Lower leg skin (tissue), 4 donors: ENCODE measurements around the gene CARS1. TPM values are rescaled to one million over a fixed set of nuclear protein-coding genes. Genes with fewer than 3 reads are reported as not detected.

Experiments
- DNase-seq, 2 donors: peaks; one replicate each; pipeline ENCODE4 v3.0.0-alpha.2; 2019; ENCODE audit warnings: low spot score in 2 of 2
- H3K4me3 ChIP-seq: fragments of 200-600 bp; sonication (generic); 2 replicates; pipeline ENCODE4 v1.5.1; 2017; ENCODE audit warnings: mild to moderate bottlenecking, low read depth; ENCODE audit not compliant: poor library complexity, severe bottlenecking
- POLR2A ChIP-seq, 2 donors: fragments of 450-650 bp; IDR thresholded peaks; one replicate each; pipeline ENCODE4 v1.6.1; 2016 to 2017; ENCODE audit warnings: antibody characterized with exemption in 2 of 2, mild to moderate bottlenecking in 1 of 2, moderate library complexity in 1 of 2
- WGBS, 2 donors: methylation state at CpG; one replicate each; pipeline ENCODE4 v1.1.5; 2018; 5-methylcytosine and 5-hydroxymethylcytosine counted together
- intact Hi-C: fragments of 100-400 bp; cut with DNase I; formaldehyde crosslinking; loops from one replicate; pipeline ENCODE4 v1.15.0; 2023; ENCODE audit warnings: low total_unique reads
- total RNA-seq, 4 donors: library from RNA; depleted of rRNA; stranded (reverse); fragments of >200 nt; gene quantifications; one replicate each; pipeline ENCODE4 v1.1.0, GENCODE V29; 2016
- TF ChIP-seq, protein P1 (sequence below), 3 donors: fragments of 450-650 bp; IDR thresholded peaks; one replicate each; pipeline ENCODE4 v1.5.1; 2016; ENCODE audit warnings: antibody characterized with exemption in 3 of 3, mild to moderate bottlenecking in 3 of 3, moderate library complexity in 2 of 3

CARS1 gene
- total RNA-seq, 4 donors from 2014 or later: 56.7 to 63.0 (median 60.7) TPM

DNA sequence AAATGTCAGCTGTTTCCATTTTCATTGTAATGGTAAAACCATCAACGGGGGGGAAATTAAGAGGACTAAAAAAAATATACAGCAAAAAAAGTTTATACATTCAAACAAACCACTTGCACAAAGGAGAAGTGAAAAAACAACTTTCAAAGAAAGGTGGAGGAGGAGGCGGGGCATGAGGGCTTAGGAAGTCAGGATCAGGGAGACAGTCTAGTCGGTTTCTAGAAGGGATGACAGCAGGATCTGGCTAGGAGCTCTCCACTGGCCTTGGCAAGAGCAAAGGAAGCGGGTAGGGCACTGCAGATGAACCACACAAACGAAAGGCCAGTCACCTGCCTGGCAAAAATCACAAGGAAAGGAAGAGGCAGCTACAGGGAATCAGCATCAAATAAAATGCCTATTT, 96.1 kb downstream of the CARS1 start:
- 75 to 77% methylated on average over 5 of the region's 5 CpGs for WGBS, 2 donors
- no peak for TF ChIP-seq POLR2A (IDR thresholded peaks at IDR 0.05)
- TF ChIP-seq, protein P1, sequence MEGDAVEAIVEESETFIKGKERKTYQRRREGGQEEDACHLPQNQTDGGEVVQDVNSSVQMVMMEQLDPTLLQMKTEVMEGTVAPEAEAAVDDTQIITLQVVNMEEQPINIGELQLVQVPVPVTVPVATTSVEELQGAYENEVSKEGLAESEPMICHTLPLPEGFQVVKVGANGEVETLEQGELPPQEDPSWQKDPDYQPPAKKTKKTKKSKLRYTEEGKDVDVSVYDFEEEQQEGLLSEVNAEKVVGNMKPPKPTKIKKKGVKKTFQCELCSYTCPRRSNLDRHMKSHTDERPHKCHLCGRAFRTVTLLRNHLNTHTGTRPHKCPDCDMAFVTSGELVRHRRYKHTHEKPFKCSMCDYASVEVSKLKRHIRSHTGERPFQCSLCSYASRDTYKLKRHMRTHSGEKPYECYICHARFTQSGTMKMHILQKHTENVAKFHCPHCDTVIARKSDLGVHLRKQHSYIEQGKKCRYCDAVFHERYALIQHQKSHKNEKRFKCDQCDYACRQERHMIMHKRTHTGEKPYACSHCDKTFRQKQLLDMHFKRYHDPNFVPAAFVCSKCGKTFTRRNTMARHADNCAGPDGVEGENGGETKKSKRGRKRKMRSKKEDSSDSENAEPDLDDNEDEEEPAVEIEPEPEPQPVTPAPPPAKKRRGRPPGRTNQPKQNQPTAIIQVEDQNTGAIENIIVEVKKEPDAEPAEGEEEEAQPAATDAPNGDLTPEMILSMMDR (IDR thresholded peaks at IDR 0.05): no peak

DNA sequence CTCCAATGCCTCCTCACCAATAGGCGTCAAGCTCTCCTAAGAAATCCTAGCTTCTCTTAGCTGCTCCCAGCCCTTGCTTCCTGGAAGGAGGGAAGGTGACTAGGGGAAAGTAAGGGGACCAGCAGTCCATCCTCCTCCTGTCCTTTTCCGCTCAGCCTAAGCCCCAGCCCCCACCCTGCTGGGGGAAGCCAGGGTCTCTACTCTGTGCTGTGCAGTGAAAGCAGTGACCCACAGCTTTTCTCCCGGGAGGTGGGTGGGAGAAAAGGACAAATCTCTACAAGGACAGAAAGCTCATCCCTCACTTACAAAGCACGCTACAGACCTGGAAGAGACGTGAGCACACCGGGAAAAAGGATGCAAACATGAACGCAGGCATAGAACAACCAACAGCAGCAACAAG, 97.1 kb downstream of the CARS1 start:
- no peak for DNase-seq
- WGBS, 2 donors: 94 to 96% methylated on average over 7 of the region's 7 CpGs
- no peak overlapping the region for H3K4me3 ChIP-seq
- intact Hi-C loops: no loop called here
- TF ChIP-seq POLR2A (IDR thresholded peaks at IDR 0.05): no peak
- TF ChIP-seq, protein P1 (IDR thresholded peaks at IDR 0.05): no peak

More for the DNA sequence above, 96.1 kb downstream of the CARS1 start:
- intact Hi-C loops: no loop called here
- H3K4me3 ChIP-seq: no peak overlapping the region
- DNase-seq: no peak

DNA sequence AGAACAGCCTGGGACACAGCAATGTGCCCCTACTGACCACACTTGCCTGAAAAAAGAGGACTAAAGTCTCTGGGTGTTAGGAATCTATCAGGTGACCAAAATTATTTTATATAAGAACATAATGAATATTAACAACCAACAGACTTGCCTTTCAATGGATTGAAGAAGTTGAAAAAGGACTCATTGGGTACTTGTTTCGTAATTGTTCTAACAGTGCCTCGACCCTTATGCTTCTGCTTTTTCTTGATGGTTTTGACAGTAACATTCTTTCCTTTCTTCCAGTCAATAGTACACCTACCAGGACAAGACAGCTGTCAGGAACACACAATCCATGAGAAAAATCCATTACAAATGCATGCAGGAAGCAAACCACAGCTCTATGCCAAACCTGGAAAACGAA, 99.0 kb downstream of the CARS1 start:
- TF ChIP-seq, protein P1 (IDR thresholded peaks at IDR 0.05): no peak
- TF ChIP-seq POLR2A (IDR thresholded peaks at IDR 0.05): no peak
- H3K4me3 ChIP-seq: no peak overlapping the region
- DNase-seq: no peak
- WGBS, 2 donors: 75 to 80% methylated on average over 3 of the region's 3 CpGs
- intact Hi-C loops: loop anchor here (10.0 kb wide), 1 partner anchor 57 kb away; no protein-coding TSS in a partner anchor

DNA sequence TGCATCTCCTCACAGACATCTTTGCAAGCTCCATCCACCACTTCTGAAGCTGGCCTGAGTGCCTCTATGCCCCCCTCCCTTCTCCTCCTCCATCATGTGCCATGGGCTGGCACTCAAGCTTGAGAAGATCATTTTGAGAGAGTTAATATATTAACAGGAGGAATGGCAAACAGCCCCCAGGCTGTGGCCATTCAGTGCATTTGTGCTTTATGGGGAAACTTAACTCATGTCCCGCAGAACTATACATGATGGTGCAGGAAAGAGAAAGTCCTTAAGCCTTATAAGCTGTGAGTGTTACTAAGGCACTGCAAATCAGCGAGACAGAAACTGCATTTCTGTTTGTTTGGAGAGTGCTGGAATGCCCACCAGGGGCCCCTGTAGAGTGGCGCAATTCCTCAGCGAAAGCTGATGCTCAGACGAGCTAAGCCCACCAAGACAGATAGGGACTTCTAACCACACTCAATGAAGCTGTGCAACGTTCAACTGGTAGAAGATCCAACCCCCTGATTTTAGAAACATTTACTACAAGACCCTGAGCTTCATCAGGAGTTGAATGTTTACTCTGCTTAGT, 101.2 kb downstream of the CARS1 start:
- 88 to 90% methylated on average over 6 of the region's 6 CpGs for WGBS, 2 donors
- TF ChIP-seq POLR2A (IDR thresholded peaks at IDR 0.05): no peak
- TF ChIP-seq, protein P1 (IDR thresholded peaks at IDR 0.05): no peak
- no peak overlapping the region for H3K4me3 ChIP-seq
- intact Hi-C loops: loop anchor here (10.0 kb wide), 1 partner anchor 59 kb away; no protein-coding TSS in a partner anchor
- DNase-seq: no peak

DNA sequence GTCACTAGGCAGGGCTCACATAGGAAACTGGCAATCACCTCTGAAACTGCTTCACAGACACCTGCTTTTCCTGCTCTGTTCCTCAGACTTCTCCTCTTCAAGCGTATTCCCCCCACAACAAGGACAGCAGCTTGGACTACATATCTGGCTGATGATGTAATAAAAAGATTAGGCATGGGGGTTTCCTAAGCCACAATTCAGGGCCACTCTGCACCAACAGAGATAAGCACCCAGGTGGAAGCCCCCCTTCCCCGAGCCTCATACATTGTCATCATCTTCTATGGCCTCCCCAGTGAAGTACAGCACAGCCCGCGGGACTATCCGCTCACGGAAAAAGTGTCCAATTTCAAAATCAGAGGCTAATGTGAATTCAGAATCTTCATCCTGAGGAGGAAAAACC, 103.0 kb downstream of the CARS1 start:
- H3K4me3 ChIP-seq: no peak overlapping the region
- intact Hi-C loops: loop anchor here (10.0 kb wide), 1 partner anchor 61 kb away; no protein-coding TSS in a partner anchor
- no peak for DNase-seq
- 91 to 93% methylated on average over 6 of the region's 6 CpGs for WGBS, 2 donors
- no peak for TF ChIP-seq POLR2A (IDR thresholded peaks at IDR 0.05)
- TF ChIP-seq, protein P1 (IDR thresholded peaks at IDR 0.05): no peak

DNA sequence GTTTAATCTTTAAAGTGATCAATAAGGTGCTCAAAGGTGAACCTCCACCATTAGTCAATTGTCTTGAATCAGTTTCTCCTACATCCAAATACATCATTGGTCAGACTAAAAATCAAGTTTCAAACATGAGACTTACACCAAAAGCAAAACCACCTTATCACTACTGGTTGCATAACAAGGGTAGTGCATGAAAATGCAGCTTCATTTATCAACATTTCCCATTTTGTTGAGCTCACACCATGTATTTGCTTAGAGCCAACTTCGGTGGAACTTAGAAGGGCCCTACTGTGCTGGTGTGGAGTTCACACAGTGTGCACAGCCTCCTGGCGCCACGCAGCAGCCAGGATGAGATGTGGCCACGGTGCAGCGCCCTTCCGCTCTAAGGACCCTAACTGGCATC, 104.9 kb downstream of the CARS1 start:
- WGBS, 2 donors: 71 to 75% methylated on average over 6 of the region's 6 CpGs
- intact Hi-C loops: loop anchor here (10.0 kb wide), 1 partner anchor 63 kb away; no protein-coding TSS in a partner anchor
- no peak for DNase-seq
- TF ChIP-seq, protein P1 (IDR thresholded peaks at IDR 0.05): no peak
- no peak for TF ChIP-seq POLR2A (IDR thresholded peaks at IDR 0.05)
- no peak overlapping the region for H3K4me3 ChIP-seq
